MG63 (cell line): ENCODE data around the gene ANXA4. TPM values are rescaled to one million over a fixed set of nuclear protein-coding genes. Genes with fewer than 3 reads are reported as not detected.
"Not testable (repeated sequence)": the region's sequence is repeated elsewhere in the genome, so short reads cannot be mapped to it uniquely, and the experiment has no call there.

Experiments
- DNase-seq: peaks from one replicate; pipeline ENCODE4 v3.0.0-alpha.2; 2020
- H3K27me3 ChIP-seq: fragments of 250-450 bp; sonication (Bioruptor Pico); 2 replicates; pipeline ENCODE4 v1.5.1; 2020; ENCODE audit warnings: mild to moderate bottlenecking, moderate library complexity
- H3K36me3 ChIP-seq: fragments of 250-450 bp; sonication (Bioruptor Pico); 2 replicates; pipeline ENCODE4 v1.5.1; 2020; ENCODE audit warnings: mild to moderate bottlenecking, moderate library complexity
- H3K4me3 ChIP-seq: fragments of 250-450 bp; sonication (Bioruptor Pico); 2 replicates; pipeline ENCODE4 v1.5.1; 2020; ENCODE audit warnings: mild to moderate bottlenecking, moderate library complexity
- H3K9me3 ChIP-seq: fragments of 250-450 bp; sonication (Bioruptor Pico); 2 replicates; pipeline ENCODE4 v1.5.1; 2020; ENCODE audit warnings: mild to moderate bottlenecking, moderate library complexity
- total RNA-seq: library from RNA; depleted of rRNA; stranded (reverse); fragments of >200 nt; shearing (Covaris generic); gene quantifications from 2 replicates; pipeline ENCODE4 v1.2.3, GENCODE V29; 2014; ENCODE audit warnings: low replicate concordance

ANXA4 gene
- total RNA-seq, 1 experiment from 2014 or later = 40.6 TPM

DNA sequence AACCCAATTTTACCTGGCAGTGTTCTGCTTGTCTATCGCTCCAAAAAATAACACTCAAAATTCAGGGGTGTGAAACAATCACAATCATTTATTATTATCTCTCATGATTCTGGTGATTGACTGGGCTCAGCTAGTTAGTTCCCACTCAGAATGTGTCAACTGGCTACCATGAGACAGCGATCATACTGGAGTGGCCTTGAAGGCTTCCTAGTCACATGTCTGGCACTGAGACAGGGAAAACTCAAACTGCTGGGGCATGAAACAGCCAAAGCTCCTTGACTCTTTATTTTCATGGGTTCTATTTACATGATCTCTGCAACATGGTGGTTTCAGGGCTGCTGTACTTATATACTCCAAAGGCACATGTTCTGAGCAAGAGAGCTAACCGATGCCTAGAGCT is 6.2 kb upstream of the ANXA4 start:
- Histone ChIP-seq H3K36me3 (no peaks in the 10 kb centered on the region), H3K4me3 (no peak overlapping the region), H3K9me3 (peaks cover 4% of the 10 kb centered on the region; the same call in 1 of the 2 replicates), H3K27me3 (no peaks in the 10 kb centered on the region)
- DNase-seq = no peak

DNA sequence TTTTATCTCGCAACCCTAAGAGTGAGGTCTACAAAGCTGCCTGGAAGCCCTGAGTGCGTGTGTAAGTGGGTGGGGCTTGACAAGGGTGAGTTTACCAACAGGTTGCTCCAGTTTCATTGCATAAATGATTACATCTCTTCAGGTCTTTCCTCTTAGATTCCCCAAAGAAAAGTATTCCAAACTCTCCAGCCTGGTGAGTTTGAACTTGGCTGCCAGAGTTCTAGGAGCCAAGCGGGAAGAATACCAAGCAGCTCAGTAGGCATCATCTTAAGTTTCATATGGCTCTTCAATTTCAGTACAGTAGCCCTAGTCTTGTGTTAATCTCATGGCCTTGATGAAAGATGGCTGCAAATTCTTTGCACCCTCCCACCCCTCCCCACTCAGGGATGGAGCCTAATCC is 3.8 kb upstream of the ANXA4 start:
- not testable (repeated sequence) for DNase-seq, H3K9me3 ChIP-seq, H3K36me3 ChIP-seq, H3K27me3 ChIP-seq, H3K4me3 ChIP-seq

DNA sequence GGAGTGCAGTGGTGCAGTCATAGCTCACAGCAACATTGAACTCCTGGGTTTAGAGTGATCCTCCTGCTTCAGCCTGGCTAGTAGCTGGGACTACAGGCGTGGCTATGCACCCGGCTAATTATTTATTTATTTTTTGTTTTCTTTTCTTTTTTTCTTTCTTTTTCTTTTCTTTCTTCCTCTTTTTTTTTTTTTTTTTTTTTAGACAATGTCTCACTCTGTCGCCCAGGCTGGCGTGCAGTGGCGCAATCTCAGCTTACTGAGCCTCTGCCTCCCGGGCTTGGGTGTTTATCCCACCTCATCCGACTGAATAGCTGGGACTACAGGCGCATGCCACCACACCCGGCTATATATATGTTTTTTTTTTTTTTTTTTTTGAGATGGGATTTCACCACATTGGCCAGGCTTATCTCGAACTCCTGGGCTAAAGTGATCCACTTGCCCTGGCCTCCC is 1.4 kb upstream of the ANXA4 start:
- DNase-seq = no peak
- Histone ChIP-seq H3K9me3 (peaks cover 4% of the 10 kb centered on the region; the same call in 1 of the 2 replicates), H3K36me3 (no peaks in the 10 kb centered on the region), H3K4me3 (peak overlapping the region; percentile 67), H3K27me3 (no peaks in the 10 kb centered on the region)

DNA sequence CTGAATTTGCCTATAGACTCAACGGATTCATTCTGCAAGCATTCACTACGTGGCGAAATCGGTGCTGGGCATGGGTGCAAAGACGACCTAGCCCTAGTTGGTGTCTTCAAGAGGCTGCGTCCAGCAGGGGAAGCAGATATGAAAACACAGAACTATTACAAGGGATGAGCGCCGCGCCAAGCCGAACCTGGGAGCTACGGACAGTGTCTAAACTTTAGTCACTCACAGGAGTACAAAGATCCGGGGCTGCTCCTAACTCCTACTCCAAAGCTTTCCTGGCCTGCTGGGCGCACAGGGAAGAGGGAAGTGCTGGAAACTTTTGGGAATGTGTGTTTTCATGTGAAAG is 732 bp upstream of the ANXA4 start:
- Histone ChIP-seq H3K4me3 (peak overlapping the region; percentile 67), H3K9me3 (peaks cover 4% of the 10 kb centered on the region; the same call in 1 of the 2 replicates), H3K27me3 (no peaks in the 10 kb centered on the region), H3K36me3 (no peaks in the 10 kb centered on the region)
- DNase-seq = peak; percentile 69

DNA sequence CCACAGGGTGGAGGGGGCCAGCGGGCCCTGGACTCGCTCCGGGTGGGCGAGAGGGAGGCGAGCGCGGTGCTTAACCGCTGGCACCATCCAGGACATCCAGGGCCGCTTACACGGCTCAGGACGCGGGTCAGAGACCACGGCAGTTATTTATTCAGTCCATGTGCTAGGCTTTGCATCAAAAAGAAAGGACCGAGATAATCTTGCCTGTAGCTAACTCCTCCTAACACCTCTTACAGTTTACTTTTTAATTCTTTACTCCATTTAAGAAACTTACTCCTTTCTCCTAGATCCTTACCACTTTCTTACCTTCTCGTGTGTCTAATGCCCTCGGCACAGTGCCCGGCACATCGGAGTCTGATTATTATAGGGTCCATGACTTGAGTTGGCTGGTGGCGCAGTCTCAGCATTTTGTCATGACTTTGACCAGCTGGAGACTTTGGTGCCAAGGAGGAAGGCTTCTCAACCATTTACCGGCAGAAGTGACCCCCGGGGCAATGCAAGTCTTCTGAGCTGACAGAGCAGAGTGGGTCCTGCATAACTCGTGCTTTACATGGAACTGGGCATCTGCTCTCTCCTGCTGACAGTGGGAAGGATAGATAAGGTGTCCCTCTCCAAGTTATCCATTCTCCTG is 503 bp downstream of the ANXA4 start:
- no peaks in the 10 kb centered on the region for H3K9me3 ChIP-seq
- DNase-seq = peak; percentile 41
- H3K36me3 ChIP-seq = no peaks in the 10 kb centered on the region
- H3K4me3 ChIP-seq = peak overlapping the region; percentile 67
- H3K27me3 ChIP-seq = no peaks in the 10 kb centered on the region

DNA sequence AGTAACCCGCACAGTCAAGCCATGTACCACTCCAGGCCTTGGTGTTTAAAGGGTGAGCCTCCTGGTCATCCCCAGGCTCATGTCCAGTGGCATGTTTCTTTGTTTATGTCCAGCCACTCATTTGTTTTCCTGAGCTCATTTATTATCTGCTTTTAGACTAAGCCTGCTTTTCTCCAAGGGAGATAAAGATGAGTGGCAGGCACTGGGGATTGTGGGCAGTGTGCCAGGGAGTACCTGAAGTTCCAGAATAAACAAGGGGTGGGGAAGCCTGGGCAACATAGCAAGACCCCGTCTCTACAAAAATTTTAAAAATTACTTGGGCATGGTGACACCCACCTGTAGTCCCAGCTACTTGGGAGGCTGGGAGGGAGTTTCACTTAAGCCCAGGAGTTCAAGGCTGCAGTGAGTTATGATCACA is 1.9 kb downstream of the ANXA4 start:
- no peak for DNase-seq
- H3K27me3 ChIP-seq = no peaks in the 10 kb centered on the region
- no peak overlapping the region for H3K4me3 ChIP-seq
- H3K9me3 ChIP-seq = no peaks in the 10 kb centered on the region
- no peaks in the 10 kb centered on the region for H3K36me3 ChIP-seq

DNA sequence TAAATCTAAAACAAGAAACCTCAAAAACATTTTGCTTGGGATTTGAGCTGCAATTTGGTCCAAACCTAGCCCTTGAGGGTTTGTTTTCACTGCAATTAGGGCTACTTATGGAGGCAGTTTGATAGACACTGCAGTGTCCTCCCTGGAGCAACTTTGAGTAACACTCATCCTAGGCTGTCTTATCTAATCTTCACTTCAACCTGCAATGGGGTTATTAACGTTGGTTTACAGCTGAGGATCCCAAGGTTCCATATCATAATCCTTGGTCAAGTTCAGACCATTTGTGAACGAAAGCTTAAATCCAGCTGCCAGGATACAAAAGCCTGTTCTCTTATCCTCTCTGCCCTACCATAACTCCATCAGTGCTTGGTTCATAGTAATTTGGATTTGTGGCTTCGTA is 2.5 kb downstream of the ANXA4 start:
- DNase-seq = no peak
- no peaks in the 10 kb centered on the region for H3K9me3 ChIP-seq
- no peaks in the 10 kb centered on the region for H3K36me3 ChIP-seq
- H3K27me3 ChIP-seq = no peaks in the 10 kb centered on the region
- no peak overlapping the region for H3K4me3 ChIP-seq

DNA sequence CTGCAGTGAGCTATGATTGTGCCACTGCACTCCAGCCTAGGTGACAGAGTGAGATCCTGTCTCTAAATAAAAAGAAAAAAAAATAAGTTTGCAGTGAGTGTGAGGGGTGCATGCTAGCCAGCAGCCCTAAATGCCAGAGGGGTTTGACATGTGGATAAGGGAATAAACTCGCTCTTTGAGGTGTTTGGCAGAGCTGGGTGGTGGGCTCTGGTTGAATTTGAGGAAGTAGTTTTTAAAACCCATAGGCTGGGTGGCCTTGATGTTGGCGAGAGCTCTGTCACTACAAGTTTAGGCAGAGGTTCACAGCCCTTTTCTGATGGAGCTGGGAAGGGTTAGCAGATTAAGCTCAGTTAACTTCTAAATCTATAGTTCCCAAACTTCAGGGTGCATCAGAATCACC is 3.1 kb downstream of the ANXA4 start:
- Histone ChIP-seq H3K36me3 (no peaks in the 10 kb centered on the region), H3K27me3 (no peaks in the 10 kb centered on the region), H3K9me3 (no peaks in the 10 kb centered on the region), H3K4me3 (no peak overlapping the region)
- no peak for DNase-seq

DNA sequence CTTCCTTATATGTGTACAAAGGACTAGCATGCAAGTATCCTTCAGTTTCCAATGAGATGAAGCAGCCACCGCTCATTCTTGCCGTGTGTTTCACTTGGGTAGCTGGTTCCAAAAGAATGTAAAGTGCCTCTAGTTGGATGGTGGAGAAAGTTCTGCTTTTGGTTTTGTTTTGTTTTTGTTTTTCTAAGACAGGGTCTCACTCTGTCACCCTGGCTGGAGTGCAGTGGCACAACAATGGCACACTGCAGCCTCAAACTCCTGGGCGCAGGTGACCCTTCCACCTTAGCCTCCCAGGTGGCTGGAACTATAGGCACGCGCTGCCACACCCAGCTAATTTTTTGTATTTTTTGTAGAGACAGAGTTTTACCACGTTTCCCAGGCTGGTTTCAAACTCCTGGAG is 8.3 kb downstream of the ANXA4 start:
- Histone ChIP-seq H3K9me3 (no peaks in the 10 kb centered on the region), H3K27me3 (no peaks in the 10 kb centered on the region), H3K36me3 (no peaks in the 10 kb centered on the region), H3K4me3 (no peak overlapping the region)
- no peak for DNase-seq

DNA sequence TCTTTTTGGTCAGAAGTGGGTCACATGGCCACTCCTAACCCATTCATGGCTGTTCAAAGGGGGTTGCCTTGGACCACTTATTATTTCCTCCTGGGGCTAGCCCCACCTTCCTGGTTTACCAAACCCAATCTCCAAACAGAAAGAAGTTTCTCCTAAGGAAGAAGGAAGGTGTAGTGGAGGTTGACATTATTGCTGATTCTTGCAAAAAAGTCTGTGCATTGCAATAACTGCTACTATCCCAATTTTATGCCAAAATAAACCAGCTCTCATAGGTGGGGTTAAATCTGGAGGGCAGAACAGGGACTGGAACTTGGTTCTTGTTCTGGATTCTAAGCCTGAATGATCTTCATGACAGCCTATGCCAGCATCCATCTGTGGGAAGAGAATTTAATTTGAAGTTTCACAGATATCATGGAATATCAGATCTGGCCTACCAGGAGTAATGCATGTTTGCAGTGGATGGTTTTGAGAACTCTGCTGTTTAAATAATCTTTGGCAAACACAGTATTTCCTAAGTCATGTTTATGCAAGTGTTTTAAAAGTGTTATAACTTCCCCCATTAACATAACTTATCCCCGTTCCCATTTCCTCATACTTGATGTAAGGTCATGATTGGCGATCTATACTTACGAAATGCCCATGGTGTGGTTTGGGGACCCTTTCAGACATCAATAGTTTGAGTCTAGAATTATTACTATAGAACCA is 11.9 kb downstream of the ANXA4 start:
- no peaks in the 10 kb centered on the region for H3K9me3 ChIP-seq
- no peaks in the 10 kb centered on the region for H3K27me3 ChIP-seq
- H3K4me3 ChIP-seq = no peak overlapping the region
- no peaks in the 10 kb centered on the region for H3K36me3 ChIP-seq
- DNase-seq = no peak

DNA sequence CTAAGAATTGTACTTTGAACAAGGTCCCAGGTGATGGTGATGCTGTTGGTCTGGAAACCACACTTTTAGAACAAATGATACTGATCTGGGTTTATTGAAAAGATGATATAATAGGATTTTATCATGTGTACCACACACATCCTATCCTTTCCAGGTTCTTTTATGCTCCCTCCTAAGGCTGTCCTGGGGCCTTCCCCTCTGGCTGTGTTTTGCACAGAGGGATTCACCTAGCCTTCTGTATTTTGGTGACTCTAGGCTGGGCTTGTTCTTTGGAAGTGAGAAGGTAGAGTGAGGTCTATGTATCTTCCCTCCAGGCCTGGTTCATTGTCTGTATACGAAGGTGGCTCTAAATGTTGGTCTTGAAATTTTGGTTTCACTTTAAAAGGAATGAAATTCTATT is 12.7 kb downstream of the ANXA4 start:
- DNase-seq = no peak
- Histone ChIP-seq H3K9me3 (no peaks in the 10 kb centered on the region), H3K27me3 (no peaks in the 10 kb centered on the region), H3K4me3 (peak overlapping the region; percentile 3; the same call in 1 of the 2 replicates), H3K36me3 (no peaks in the 10 kb centered on the region)

DNA sequence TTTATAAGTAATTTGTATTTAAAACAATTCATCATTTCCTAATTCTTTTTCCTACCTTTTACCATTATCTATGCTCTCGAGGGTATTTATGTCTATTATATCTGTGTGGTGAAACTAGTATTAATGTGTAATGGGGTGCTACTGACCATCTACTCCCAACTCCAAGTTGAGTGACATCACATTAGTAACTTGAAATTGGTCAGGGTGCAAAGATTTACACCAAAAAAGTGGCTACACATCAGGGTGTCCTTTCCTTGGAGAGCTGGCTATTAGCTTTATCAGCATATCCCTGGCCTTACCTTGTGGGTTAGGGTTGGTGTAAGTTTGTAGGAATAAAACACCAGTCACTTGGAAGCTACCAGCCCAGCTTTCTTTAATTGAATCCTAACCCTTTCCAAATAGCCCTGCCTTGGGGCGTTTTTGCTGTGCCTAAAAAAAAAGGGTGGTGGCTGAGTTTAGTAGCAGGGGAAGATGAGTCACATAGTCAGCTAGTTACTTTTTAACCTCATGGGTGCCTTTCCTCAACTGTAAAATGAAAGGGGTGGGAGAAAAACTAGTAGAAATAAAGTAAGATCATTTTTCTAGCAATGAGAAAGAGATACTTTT is 14.0 kb downstream of the ANXA4 start:
- no peaks in the 10 kb centered on the region for H3K27me3 ChIP-seq
- no peaks in the 10 kb centered on the region for H3K36me3 ChIP-seq
- peak; percentile 74 for DNase-seq
- H3K9me3 ChIP-seq = no peaks in the 10 kb centered on the region
- no peak overlapping the region for H3K4me3 ChIP-seq

DNA sequence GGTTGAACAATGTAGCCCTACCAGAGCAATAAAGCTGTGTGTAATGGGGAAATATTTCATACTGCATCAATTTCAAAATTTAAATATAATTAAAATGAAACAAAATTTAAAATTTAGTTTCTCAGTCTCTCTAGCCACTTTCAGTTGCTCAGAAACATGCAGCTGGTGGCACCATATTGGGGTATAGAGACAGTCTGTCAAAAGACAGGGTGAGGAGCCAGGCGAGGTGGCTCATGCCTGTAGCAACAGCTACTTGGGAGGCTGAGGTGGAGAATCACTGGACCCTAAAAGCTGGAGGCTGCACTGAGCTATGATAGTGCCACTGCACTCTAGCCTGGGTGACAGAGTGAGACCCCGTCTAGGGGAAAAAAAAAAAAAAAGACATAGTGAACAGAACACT is 20.1 kb downstream of the ANXA4 start:
- DNase-seq = no peak
- Histone ChIP-seq H3K9me3 (no peaks in the 10 kb centered on the region), H3K36me3 (peaks cover 2% of the 10 kb centered on the region; the same call in 1 of the 2 replicates), H3K27me3 (no peaks in the 10 kb centered on the region), H3K4me3 (no peak overlapping the region)

DNA sequence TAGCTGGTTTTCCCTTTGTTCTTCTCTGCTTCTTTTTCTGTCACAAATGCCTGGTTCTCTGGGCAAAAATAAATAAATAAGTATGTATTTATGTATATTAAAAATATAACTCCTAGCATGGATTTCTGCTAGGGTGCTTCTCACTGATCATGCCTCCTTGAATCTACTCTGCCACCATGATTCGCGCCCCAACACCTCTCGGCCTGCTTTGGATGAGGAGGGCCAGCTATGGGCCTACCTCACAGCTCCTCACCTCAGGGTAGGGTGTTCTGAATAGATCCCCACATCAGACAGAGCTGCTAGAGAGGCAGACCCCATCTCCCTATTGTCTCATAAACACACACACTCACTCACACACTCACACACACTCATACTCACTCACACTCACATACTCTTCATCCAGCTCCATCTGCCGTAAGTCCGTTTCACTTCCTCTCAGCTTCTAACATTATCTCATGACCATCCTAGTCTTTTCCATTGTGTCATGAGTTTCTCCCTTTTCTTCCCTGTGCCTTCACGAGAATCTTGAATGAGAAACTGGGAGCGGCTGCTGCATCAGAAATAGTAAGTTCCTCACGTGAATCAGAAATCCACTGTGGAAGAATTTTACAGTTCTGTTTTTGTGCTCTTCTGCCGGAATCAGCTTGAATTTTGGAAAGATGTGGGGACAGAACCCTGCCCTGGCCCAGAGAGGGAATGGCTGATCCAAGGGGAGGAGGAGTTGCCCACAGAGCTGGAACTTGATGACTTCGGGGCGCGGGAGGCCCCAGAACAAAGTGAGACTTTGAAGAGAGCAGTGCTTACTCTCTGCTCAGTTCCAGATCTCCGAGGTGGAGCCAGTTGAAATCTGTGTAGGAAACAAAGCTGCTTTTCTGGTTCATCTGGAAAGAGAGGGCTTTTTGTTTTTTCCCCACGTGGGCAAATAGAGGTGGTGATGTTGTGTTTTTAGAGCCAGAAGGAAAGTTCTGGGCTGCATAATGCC is 20.9 kb downstream of the ANXA4 start:
- no peaks in the 10 kb centered on the region for H3K27me3 ChIP-seq
- peaks cover 2% of the 10 kb centered on the region; the same call in 1 of the 2 replicates for H3K36me3 ChIP-seq
- DNase-seq = no peak
- H3K4me3 ChIP-seq = no peak overlapping the region
- no peaks in the 10 kb centered on the region for H3K9me3 ChIP-seq

DNA sequence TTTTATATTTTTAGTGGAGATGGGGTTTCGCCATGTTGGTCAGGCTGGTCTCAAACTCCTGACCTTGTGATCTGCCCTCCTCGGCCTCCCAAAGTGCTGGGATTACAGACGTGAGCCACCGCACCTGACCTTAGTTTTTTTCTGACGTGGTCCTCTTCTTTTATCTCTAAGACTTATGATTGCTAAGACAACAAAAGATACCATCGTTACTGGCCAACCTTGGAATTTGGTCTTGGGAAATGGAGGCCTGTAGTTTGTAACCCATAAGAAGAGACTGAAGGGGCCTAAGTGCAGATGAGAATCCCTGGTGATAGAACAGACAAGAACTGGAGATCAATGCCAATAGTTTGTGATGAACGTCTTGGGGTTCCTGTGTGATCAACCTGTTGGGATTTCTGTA is 21.9 kb downstream of the ANXA4 start:
- not testable (repeated sequence) for H3K36me3 ChIP-seq, H3K27me3 ChIP-seq, H3K4me3 ChIP-seq, H3K9me3 ChIP-seq, DNase-seq

DNA sequence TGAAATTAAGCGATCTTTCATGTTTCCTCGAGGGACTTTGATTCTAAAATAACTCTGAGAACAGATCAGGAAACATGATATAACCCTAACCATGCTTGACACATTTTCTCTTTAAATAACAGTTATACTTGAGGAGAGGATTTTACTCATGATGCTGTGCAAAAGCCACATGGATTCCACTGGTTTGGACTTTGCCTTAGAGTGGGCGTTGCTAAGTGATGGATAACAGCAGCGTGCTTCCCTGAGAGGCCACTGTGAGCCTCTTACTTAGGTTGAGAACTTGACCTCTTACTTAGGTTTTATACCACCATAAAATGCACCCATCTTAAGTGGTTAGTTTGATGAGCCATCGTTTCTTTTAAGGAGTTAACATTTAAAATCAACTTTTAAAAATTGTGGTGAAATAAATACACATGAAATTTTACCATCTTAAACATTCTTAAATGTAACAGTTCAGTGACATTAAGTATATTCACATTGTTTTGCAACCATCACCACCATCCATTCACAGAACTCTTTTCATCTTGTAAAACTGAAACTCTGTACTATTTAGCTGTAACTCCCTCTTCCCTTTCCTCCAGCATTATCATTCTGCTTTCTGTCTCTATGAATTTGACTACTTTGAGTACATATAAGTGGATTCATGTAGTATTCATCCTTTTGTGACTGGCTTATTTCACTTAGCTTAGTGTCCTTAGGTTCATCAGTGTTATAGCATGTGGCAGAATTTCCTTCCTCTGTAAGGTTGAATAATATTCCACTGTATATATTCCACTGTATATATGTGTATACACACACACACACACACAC is 22.6 kb downstream of the ANXA4 start:
- Histone ChIP-seq H3K36me3 (peaks cover 2% of the 10 kb centered on the region; the same call in 1 of the 2 replicates), H3K27me3 (no peaks in the 10 kb centered on the region), H3K4me3 (no peak overlapping the region), H3K9me3 (no peaks in the 10 kb centered on the region)
- DNase-seq = no peak
